Skin of body (tissue), 2 donors: ENCODE data around the gene SORCS2. TPM values are rescaled to one million over a fixed set of nuclear protein-coding genes. Genes with fewer than 3 reads are reported as not detected.

Experiments used
- DNase-seq: peaks from one replicate; lab custom pipeline; 2025; lab: John Stamatoyannopoulos, UW
- total RNA-seq: library from RNA; depleted of rRNA; stranded (reverse); fragments of >200 nt; gene quantifications from one replicate; pipeline ENCODE4 v1.2.3, GENCODE V29; 2014

Gene SORCS2
- total RNA-seq, 1 donor from 2014 or later = 5.8 TPM

- DNase-seq = no peak
Measured at GRCh38 chr4:7717161-7717560, 524.8 kb downstream of the SORCS2 start.

- DNase-seq = no peak
Measured at GRCh38 chr4:7717946-7718490, 525.7 kb downstream of the SORCS2 start.

GRCh38 chr4:7719354-7720174 lies 527.2 kb downstream of the SORCS2 start:
- DNase-seq = no peak

GRCh38 chr4:7721984-7722551 lies 529.7 kb downstream of the SORCS2 start:
- DNase-seq = no peak

- DNase-seq = no peak
Measured at GRCh38 chr4:7722766-7723387, 530.5 kb downstream of the SORCS2 start.

- DNase-seq = no peak
Measured at GRCh38 chr4:7723625-7724024, 531.3 kb downstream of the SORCS2 start.

GRCh38 chr4:7725951-7726350 lies 533.6 kb downstream of the SORCS2 start:
- DNase-seq = no peak

GRCh38 chr4:7726665-7727413 lies 534.5 kb downstream of the SORCS2 start:
- DNase-seq = no peak

- no peak for DNase-seq
Measured at GRCh38 chr4:7727749-7728148, 535.4 kb downstream of the SORCS2 start.

GRCh38 chr4:7731437-7731836 lies 539.1 kb downstream of the SORCS2 start:
- DNase-seq = no peak

GRCh38 chr4:7732263-7732662 lies 539.9 kb downstream of the SORCS2 start:
- no peak for DNase-seq

GRCh38 chr4:7733201-7733600 lies 540.9 kb downstream of the SORCS2 start:
- no peak for DNase-seq

- no peak for DNase-seq
Measured at GRCh38 chr4:7733801-7734650, 541.7 kb downstream of the SORCS2 start.

- DNase-seq = no peak
Measured at GRCh38 chr4:7734651-7735260, 542.4 kb downstream of the SORCS2 start.

- no peak for DNase-seq
Measured at GRCh38 chr4:7735395-7735794, 543.1 kb downstream of the SORCS2 start.

GRCh38 chr4:7735961-7736360 lies 543.6 kb downstream of the SORCS2 start:
- DNase-seq = no peak

- DNase-seq = no peak
Measured at GRCh38 chr4:7736436-7737267, 544.3 kb downstream of the SORCS2 start.

GRCh38 chr4:7737268-7737645 lies 544.9 kb downstream of the SORCS2 start:
- no peak for DNase-seq

- DNase-seq = no peak
Measured at GRCh38 chr4:7737752-7738457, 545.6 kb downstream of the SORCS2 start.
